Effector memory CD4-positive, alpha-beta T cell (primary cell): ENCODE data around the gene CXCR6.

Experiments used
- DNase-seq, 3 donors: peaks; one replicate each; pipeline ENCODE4 v3.0.0-alpha.2; 2020
- H3K27ac ChIP-seq: 2 replicates; pipeline ENCODE4 v1.7.0; 2013; ENCODE audit warnings: mild to moderate bottlenecking, low read length, moderate library complexity; ENCODE audit not compliant: insufficient read depth, poor library complexity, severe bottlenecking
- H3K27me3 ChIP-seq: replicated peaks from 2 replicates; pipeline ENCODE4 v1.7.0; 2013; ENCODE audit warnings: mild to moderate bottlenecking, low read length; ENCODE audit not compliant: insufficient read depth, control insufficient read depth, poor library complexity, severe bottlenecking
- H3K36me3 ChIP-seq: 2 replicates; pipeline ENCODE4 v1.7.0; 2013; ENCODE audit warnings: mild to moderate bottlenecking, low read length, moderate library complexity; ENCODE audit not compliant: control insufficient read depth, insufficient read depth
- H3K4me1 ChIP-seq: 2 replicates; pipeline ENCODE4 v1.7.0; 2013; ENCODE audit warnings: low read length, mild to moderate bottlenecking; ENCODE audit not compliant: control insufficient read depth, insufficient read depth, poor library complexity, severe bottlenecking
- H3K4me3 ChIP-seq: 2 replicates; pipeline ENCODE4 v1.7.0; 2013; ENCODE audit warnings: low read length, low read depth, mild to moderate bottlenecking; ENCODE audit not compliant: insufficient read depth, poor library complexity, severe bottlenecking
- H3K9me3 ChIP-seq: 2 replicates; pipeline ENCODE4 v1.7.0; 2013; ENCODE audit warnings: mild to moderate bottlenecking, low read length, moderate library complexity; ENCODE audit not compliant: control insufficient read depth

The CXCR6 gene

DNA sequence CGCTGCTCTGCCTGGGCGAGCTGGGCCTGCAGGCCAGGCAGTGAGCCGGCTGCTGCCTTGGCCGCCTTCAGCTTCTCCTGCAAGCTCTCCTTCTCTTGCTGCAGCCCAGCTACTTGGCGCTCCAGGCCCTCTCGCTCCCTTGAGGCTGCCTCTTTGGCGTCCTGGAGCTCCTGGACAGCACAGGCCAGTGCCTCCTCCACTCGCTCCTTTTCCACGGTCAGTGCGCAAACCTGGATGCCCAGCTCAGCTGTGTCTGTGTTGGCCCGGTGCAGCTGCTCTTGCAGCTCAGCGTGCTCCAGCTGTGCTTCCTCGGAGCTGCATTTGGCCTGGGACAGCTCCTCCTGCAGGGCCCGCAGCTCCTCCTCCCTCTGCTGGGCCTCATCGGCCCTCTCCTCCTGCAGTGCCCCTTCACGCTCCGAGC lies 23.1 kb downstream of the CXCR6 start:
- no peak overlapping the region for H3K27ac ChIP-seq
- peaks cover 34% of the 10 kb centered on the region for H3K4me1 ChIP-seq
- H3K36me3 ChIP-seq: peaks cover 51% of the 10 kb centered on the region
- no peak for DNase-seq
- no peak overlapping the region for H3K4me3 ChIP-seq
- no peaks in the 10 kb centered on the region for H3K9me3 ChIP-seq
- H3K27me3 ChIP-seq: no peaks in the 10 kb centered on the region

DNA sequence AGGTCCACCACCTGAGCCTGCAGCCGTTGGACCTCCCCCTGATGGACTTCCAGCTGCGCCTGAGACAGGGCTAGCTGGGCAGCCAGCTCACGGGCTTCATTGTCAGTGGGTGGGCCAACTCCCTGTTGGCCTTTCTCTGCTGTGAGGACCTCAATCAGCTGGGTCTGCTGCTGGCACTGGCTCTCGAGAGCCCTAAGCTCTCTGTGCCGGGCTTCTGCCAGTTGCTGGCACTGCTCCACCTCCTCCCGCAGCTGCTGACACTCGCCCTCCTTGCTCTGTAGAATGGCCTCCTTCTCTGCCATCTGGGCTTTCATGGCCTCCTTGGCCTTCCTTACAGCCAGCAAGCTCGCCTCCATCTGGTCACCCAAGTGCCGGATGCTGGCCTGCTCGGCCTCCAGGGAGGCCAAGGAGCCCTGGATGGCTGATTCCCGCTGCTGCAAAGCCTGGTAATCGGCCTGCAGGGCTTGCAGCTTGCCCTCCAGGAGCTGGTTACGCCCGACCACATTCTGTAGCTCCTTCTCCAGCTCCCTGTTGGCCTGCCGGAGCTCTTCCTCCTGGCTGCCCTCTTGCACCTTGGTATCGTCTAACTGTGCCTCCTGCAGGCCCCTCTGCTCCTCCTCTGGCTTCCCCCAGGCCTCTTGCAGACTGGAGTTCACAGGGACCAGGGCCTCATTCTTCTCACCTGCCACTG lies 23.8 kb downstream of the CXCR6 start:
- Histone ChIP-seq H3K9me3 (no peaks in the 10 kb centered on the region), H3K27ac (no peak overlapping the region), H3K4me1 (peaks cover 36% of the 10 kb centered on the region), H3K4me3 (no peak overlapping the region), H3K36me3 (peaks cover 52% of the 10 kb centered on the region), H3K27me3 (no peaks in the 10 kb centered on the region)
- DNase-seq: no peak

DNA sequence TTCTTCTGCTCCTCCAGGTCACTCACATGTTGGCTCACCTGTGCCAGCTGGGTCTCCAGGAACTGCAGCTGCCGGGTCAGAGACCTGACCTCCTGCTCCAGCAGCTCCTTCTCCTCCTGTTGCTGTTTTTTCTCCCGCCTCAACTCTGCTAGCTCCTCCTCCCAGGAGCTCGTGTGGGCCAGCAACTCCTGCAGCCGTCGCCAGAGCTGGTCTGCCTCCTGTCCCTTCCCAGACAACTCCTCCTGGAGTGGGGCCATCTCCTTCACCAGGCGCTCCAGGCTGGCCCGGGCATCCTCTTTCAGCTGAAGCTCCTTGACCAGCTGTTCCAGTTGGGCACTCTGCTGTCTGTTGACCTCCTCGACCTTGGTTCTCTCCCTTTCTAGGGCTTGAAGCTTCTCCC lies 24.5 kb downstream of the CXCR6 start:
- no peak overlapping the region for H3K27ac ChIP-seq
- no peaks in the 10 kb centered on the region for H3K27me3 ChIP-seq
- H3K9me3 ChIP-seq: no peaks in the 10 kb centered on the region
- DNase-seq: no peak
- H3K4me3 ChIP-seq: no peak overlapping the region
- peaks cover 37% of the 10 kb centered on the region for H3K4me1 ChIP-seq
- H3K36me3 ChIP-seq: peaks cover 54% of the 10 kb centered on the region

DNA sequence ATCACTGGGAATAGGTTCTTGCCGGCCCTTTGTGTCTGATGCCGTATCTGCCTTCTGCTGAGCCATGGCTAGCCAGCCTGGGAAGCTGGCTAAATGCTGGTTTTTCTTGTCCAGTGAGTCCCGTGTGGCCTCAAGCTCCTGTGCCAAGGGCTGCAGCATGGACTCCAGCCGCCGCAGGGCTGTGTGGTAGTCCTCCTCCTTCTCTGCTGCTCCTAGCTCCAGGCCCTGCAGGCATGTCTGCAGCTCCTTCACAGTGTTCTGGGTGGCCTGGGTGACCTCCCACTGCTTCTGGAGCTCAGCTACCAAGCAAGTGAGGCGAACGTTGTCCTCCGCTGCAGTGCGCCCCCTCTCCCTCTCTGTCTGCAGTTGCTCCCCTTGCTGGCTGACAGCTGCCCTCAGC lies 24.9 kb downstream of the CXCR6 start:
- Histone ChIP-seq H3K27me3 (no peaks in the 10 kb centered on the region), H3K27ac (no peak overlapping the region), H3K4me3 (no peak overlapping the region), H3K9me3 (no peaks in the 10 kb centered on the region), H3K4me1 (peaks cover 38% of the 10 kb centered on the region), H3K36me3 (peaks cover 54% of the 10 kb centered on the region)
- DNase-seq: no peak

DNA sequence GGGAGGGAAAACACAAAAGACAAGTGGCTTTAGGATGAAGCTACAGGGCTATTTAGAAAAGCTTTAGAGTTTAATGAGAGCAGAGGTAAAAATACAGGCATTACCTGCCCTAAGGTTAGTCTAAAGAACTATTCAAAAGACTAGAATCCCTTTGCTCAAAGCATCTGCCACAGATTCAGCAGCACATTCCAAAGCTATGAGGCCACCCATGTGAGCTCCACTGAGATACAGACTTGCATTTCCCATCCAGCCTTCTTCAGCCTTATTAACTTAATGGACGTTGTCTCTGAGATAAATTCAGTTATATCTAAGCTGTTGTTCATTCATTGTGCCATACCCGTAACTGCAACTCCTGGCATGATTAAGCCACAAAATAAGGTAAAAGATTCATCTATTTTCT lies 25.4 kb downstream of the CXCR6 start:
- H3K36me3 ChIP-seq: peaks cover 54% of the 10 kb centered on the region
- H3K4me1 ChIP-seq: peaks cover 38% of the 10 kb centered on the region
- no peaks in the 10 kb centered on the region for H3K9me3 ChIP-seq
- H3K4me3 ChIP-seq: no peak overlapping the region
- no peak overlapping the region for H3K27ac ChIP-seq
- no peak for DNase-seq
- H3K27me3 ChIP-seq: no peaks in the 10 kb centered on the region

DNA sequence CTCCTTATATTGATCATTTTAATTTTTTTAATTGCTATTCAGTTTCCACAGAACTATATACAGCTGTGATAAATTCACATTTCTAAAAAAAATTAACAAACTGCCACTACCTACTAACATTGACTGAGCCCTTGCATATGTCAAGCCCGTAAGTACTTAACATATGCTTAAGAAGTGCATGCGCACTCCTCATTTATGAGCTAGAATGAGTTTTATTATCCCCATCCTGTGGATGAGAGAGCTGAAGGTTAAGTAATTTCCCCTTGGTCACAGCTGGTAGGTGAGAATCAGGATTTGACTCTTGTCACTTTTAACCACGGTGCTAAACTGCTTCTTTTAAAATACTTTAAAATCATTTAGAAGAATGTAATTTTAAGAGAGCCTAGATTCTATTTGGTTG lies 25.9 kb downstream of the CXCR6 start:
- no peaks in the 10 kb centered on the region for H3K9me3 ChIP-seq
- peaks cover 54% of the 10 kb centered on the region for H3K36me3 ChIP-seq
- no peak for DNase-seq
- H3K27ac ChIP-seq: no peak overlapping the region
- no peak overlapping the region for H3K4me3 ChIP-seq
- peaks cover 37% of the 10 kb centered on the region for H3K4me1 ChIP-seq
- H3K27me3 ChIP-seq: no peaks in the 10 kb centered on the region

GRCh38 chr3:45969953-45970352 lies 26.7 kb downstream of the CXCR6 start:
- Histone ChIP-seq H3K4me1 (peaks cover 29% of the 10 kb centered on the region), H3K36me3 (peaks cover 58% of the 10 kb centered on the region), H3K4me3 (no peak overlapping the region), H3K9me3 (no peaks in the 10 kb centered on the region), H3K27ac (no peak overlapping the region), H3K27me3 (no peaks in the 10 kb centered on the region)
- DNase-seq: no peak

- Histone ChIP-seq H3K36me3 (peaks cover 49% of the 10 kb centered on the region), H3K27me3 (no peaks in the 10 kb centered on the region), H3K4me1 (peaks cover 37% of the 10 kb centered on the region), H3K9me3 (no peaks in the 10 kb centered on the region), H3K27ac (no peak overlapping the region), H3K4me3 (no peak overlapping the region)
- no peak for DNase-seq
These were observed 29.5 kb downstream of the CXCR6 start for GRCh38 chr3:45972534-45973402.

- Histone ChIP-seq H3K4me1 (peaks cover 50% of the 10 kb centered on the region), H3K27me3 (no peaks in the 10 kb centered on the region), H3K4me3 (no peak overlapping the region), H3K27ac (peak overlapping the region; percentile 2), H3K36me3 (peaks cover 34% of the 10 kb centered on the region), H3K9me3 (no peaks in the 10 kb centered on the region)
- no peak for DNase-seq
These were observed 31.4 kb downstream of the CXCR6 start for GRCh38 chr3:45974686-45975085.

GRCh38 chr3:45975686-45976085 lies 32.4 kb downstream of the CXCR6 start:
- no peak overlapping the region for H3K4me3 ChIP-seq
- H3K9me3 ChIP-seq: no peaks in the 10 kb centered on the region
- H3K27me3 ChIP-seq: no peaks in the 10 kb centered on the region
- H3K4me1 ChIP-seq: peaks cover 50% of the 10 kb centered on the region
- H3K36me3 ChIP-seq: peaks cover 26% of the 10 kb centered on the region
- DNase-seq: no peak
- H3K27ac ChIP-seq: peak overlapping the region; percentile 36
